GM23338 (cell line): ENCODE data around the gene NSD1. TPM values are rescaled to one million over a fixed set of nuclear protein-coding genes. Genes with fewer than 3 reads are reported as not detected.

Experiments
- ATAC-seq: fragments of 200-7000 bp; cut with Tn5 transposase; 3 replicates; pipeline ENCODE4 v1.9.1; 2020
- DNase-seq: peaks from one replicate; pipeline ENCODE4 v3.0.0-alpha.2; 2015; ENCODE audit warnings: low spot score
- H2AFZ ChIP-seq: fragments of 200-600 bp; sonication (generic); 2 replicates; pipeline ENCODE4 v1.8.0; 2016; ENCODE audit warnings: antibody characterized with exemption, mild to moderate bottlenecking, moderate library complexity
- H3F3A ChIP-seq: fragments of 200-600 bp; sonication (generic); replicated peaks from 2 replicates; pipeline ENCODE4 v1.8.0; 2017; ENCODE audit warnings: antibody characterized with exemption, mixed run types, low read depth
- H3K27ac ChIP-seq: fragments of 200-600 bp; sonication (generic); 2 replicates; pipeline ENCODE4 v1.6.1; 2016; ENCODE audit warnings: low read depth
- H3K27me3 ChIP-seq: fragments of 200-600 bp; sonication (generic); 2 replicates; pipeline ENCODE4 v1.8.0; 2016; ENCODE audit warnings: mild to moderate bottlenecking, mixed run types, moderate library complexity; ENCODE audit not compliant: insufficient read depth
- H3K36me3 ChIP-seq: fragments of 200-600 bp; sonication (generic); 2 replicates; pipeline ENCODE4 v1.8.0; 2016; ENCODE audit warnings: mild to moderate bottlenecking; ENCODE audit not compliant: insufficient read depth
- H3K4me1 ChIP-seq: fragments of 200-600 bp; sonication (generic); 2 replicates; pipeline ENCODE4 v1.8.0; 2016; ENCODE audit warnings: mild to moderate bottlenecking, moderate library complexity; ENCODE audit not compliant: insufficient read depth
- H3K4me2 ChIP-seq: fragments of 200-600 bp; sonication (generic); 2 replicates; pipeline ENCODE4 v1.7.1; 2017; ENCODE audit warnings: mixed run types
- H3K4me3 ChIP-seq: fragments of 200-600 bp; sonication (generic); 2 replicates; pipeline ENCODE4 v1.6.1; 2016; ENCODE audit warnings: mixed run types
- H3K79me2 ChIP-seq: fragments of 200-600 bp; sonication (generic); replicated peaks from 2 replicates; pipeline ENCODE4 v1.8.0; 2017; ENCODE audit warnings: mild to moderate bottlenecking; ENCODE audit not compliant: insufficient read depth
- H3K9me2 ChIP-seq: fragments of 200-600 bp; sonication (generic); 2 replicates; pipeline ENCODE4 v1.8.0; 2017; ENCODE audit not compliant: insufficient read depth
- H4K20me1 ChIP-seq: fragments of 200-600 bp; sonication (generic); replicated peaks from 2 replicates; pipeline ENCODE4 v1.8.0; 2017; ENCODE audit warnings: mild to moderate bottlenecking; ENCODE audit not compliant: insufficient read depth
- H3K27ac Mint-ChIP-seq: 2 replicates; pipeline ENCODE4 v1.8.0; 2020; ENCODE audit warnings: inconsistent platforms, mild to moderate bottlenecking, moderate library complexity, mixed read lengths
- H3K27me3 Mint-ChIP-seq: 3 replicates; pipeline ENCODE4 v1.8.0; 2022; ENCODE audit warnings: low read depth, mild to moderate bottlenecking, moderate library complexity, mixed read lengths, inconsistent platforms; ENCODE audit not compliant: insufficient read depth, poor library complexity
- H3K36me3 Mint-ChIP-seq: 3 replicates; pipeline ENCODE4 v1.8.0; 2021; ENCODE audit warnings: low read depth, mild to moderate bottlenecking, inconsistent platforms, moderate library complexity, mixed read lengths
- H3K4me1 Mint-ChIP-seq: 3 replicates; pipeline ENCODE4 v1.8.0; 2020; ENCODE audit warnings: mild to moderate bottlenecking, inconsistent platforms, mixed read lengths
- H3K4me3 Mint-ChIP-seq: 3 replicates; pipeline ENCODE4 v1.8.0; 2021; ENCODE audit warnings: moderate library complexity, mild to moderate bottlenecking, inconsistent platforms, mixed read lengths
- H3K9me3 Mint-ChIP-seq: 3 replicates; pipeline ENCODE4 v1.8.0; 2020; ENCODE audit warnings: moderate library complexity, mild to moderate bottlenecking, inconsistent platforms, mixed read lengths
- CREB1 ChIP-seq: fragments of 250-450 bp; sonication (Bioruptor Pico); IDR thresholded peaks from 2 replicates; pipeline ENCODE4 v1.5.0; 2020; ENCODE audit warnings: low read depth, mild to moderate bottlenecking, moderate library complexity
- CTCF ChIP-seq, 2 experiments: fragments of 200-600 bp in 1 of 2; sonication (generic) in 1 of 2; conservative IDR thresholded peaks; 2 replicates each; pipeline versions ENCODE4 v1.5.1 to v1.6.1; 2016 to 2017; ENCODE audit warnings: antibody characterized with exemption in 2 of 2, low read depth in 2 of 2, mild to moderate bottlenecking in 2 of 2, moderate library complexity in 1 of 2
- ETS1 ChIP-seq: IDR thresholded peaks from 2 replicates; pipeline ENCODE4 v1.6.1; 2016; ENCODE audit warnings: antibody characterized with exemption
- EZH2 ChIP-seq: fragments of 200-600 bp; sonication (generic); IDR thresholded peaks from one replicate; pipeline ENCODE4 v1.8.0; 2017; ENCODE audit warnings: antibody characterized with exemption, mild to moderate bottlenecking, low read depth; ENCODE audit not compliant: unreplicated experiment
- EZH2phosphoT487 ChIP-seq: fragments of 200-600 bp; sonication (generic); IDR thresholded peaks from one replicate; pipeline ENCODE4 v1.8.1; 2018; ENCODE audit warnings: antibody characterized with exemption; ENCODE audit not compliant: unreplicated experiment
- JUNB ChIP-seq: IDR thresholded peaks from one replicate; pipeline ENCODE4 v1.6.1; 2016; ENCODE audit warnings: antibody characterized with exemption; ENCODE audit not compliant: unreplicated experiment
- NANOG ChIP-seq: IDR thresholded peaks from 2 replicates; pipeline ENCODE4 v1.6.1; 2016; ENCODE audit warnings: antibody characterized with exemption, borderline replicate concordance
- POLR2AphosphoS5 ChIP-seq: IDR thresholded peaks from 2 replicates; pipeline ENCODE4 v1.6.1; 2016; ENCODE audit warnings: antibody characterized with exemption, low read depth
- STAT1 ChIP-seq: IDR thresholded peaks from one replicate; pipeline ENCODE4 v1.6.1; 2016; ENCODE audit warnings: antibody characterized with exemption; ENCODE audit not compliant: unreplicated experiment
- ZNF114 ChIP-seq: fragments of 250-450 bp; sonication (Bioruptor Pico); IDR thresholded peaks from 2 replicates; pipeline ENCODE4 v1.5.0; 2020; ENCODE audit warnings: mild to moderate bottlenecking, moderate library complexity
- ZNF331 ChIP-seq: fragments of 250-450 bp; sonication (Bioruptor Pico); IDR thresholded peaks from 2 replicates; pipeline ENCODE4 v1.5.0; 2020; ENCODE audit warnings: low read depth, mild to moderate bottlenecking, moderate library complexity
- polyA plus RNA-seq: library from polyadenylated mRNA; unstranded; fragments of >200 nt; fragmentation: Nextera tagmentation; extraction: Ambion mirVana; gene quantifications from 2 replicates; pipeline ENCODE4 v1.2.1, GENCODE V29; 2016
- total RNA-seq: library from RNA; depleted of rRNA; stranded (reverse); fragments of >200 nt; shearing (Covaris generic); gene quantifications from 2 replicates; pipeline ENCODE4 v1.2.3, GENCODE V29; 2014

NSD1 gene
- total and polyA plus RNA-seq, 2 experiments from 2014 or later, result 96.4 to 106 TPM

GRCh38 chr5:177261510-177261909 lies 127.9 kb downstream of the NSD1 start:
- 0 out of 2 replicates have a peak, but pooled peaks cover 16% of the 10 kb centered on the region for H3F3A ChIP-seq
- DNase-seq (no peak), ATAC-seq (no peak)
- H3K27ac Mint-ChIP-seq, result no peak overlapping the region
- H3K36me3 ChIP-seq, result peaks cover 60% of the 10 kb centered on the region
- no peaks in the 10 kb centered on the region for H3K27me3 ChIP-seq
- no peaks in the 10 kb centered on the region for H3K9me2 ChIP-seq
- no peak overlapping the region for H3K4me3 ChIP-seq
- 0 out of 2 replicates have a peak, but pooled peaks cover 15% of the 10 kb centered on the region for H3K79me2 ChIP-seq
- no peak overlapping the region for H3K4me3 Mint-ChIP-seq
- H3K9me3 Mint-ChIP-seq, result no peaks in the 10 kb centered on the region
- 0 out of 2 replicates have a peak, but pooled peaks cover 22% of the 10 kb centered on the region for H4K20me1 ChIP-seq
- H3K4me1 Mint-ChIP-seq, result no peaks in the 10 kb centered on the region
- H3K4me1 ChIP-seq, result no peaks in the 10 kb centered on the region
- peaks cover 93% of the 10 kb centered on the region for H3K36me3 Mint-ChIP-seq
- TF ChIP-seq EZH2phosphoT487, result no peak
- no peak for TF ChIP-seq STAT1
- no peak for TF ChIP-seq JUNB
- TF ChIP-seq CREB1, result no peak
- no peak for TF ChIP-seq POLR2AphosphoS5
- no peak for TF ChIP-seq NANOG
- no peak for TF ChIP-seq CTCF (conservative IDR thresholded peaks at IDR 0.05; ENCODE audit: low read depth in 2 of 2)
- TF ChIP-seq EZH2, result no peak
- TF ChIP-seq ETS1, result no peak
- H3K4me2 ChIP-seq, result no peak overlapping the region
- H2AFZ ChIP-seq, result no peak overlapping the region
- peaks cover 12% of the 10 kb centered on the region for H3K27me3 Mint-ChIP-seq
- no peak overlapping the region for H3K27ac ChIP-seq

- DNase-seq (no peak), ATAC-seq (no peak)
- peaks cover 88% of the 10 kb centered on the region for H3K36me3 Mint-ChIP-seq
- 0 out of 2 replicates have a peak, but pooled peaks cover 6% of the 10 kb centered on the region for H3F3A ChIP-seq
- H3K4me1 ChIP-seq, result no peaks in the 10 kb centered on the region
- no peaks in the 10 kb centered on the region for H3K27me3 ChIP-seq
- H3K9me3 Mint-ChIP-seq, result no peaks in the 10 kb centered on the region
- no peaks in the 10 kb centered on the region for H3K4me1 Mint-ChIP-seq
- no peak overlapping the region for H3K4me3 ChIP-seq
- H3K4me2 ChIP-seq, result no peak overlapping the region
- H3K27ac ChIP-seq, result no peak overlapping the region
- no peak overlapping the region for H2AFZ ChIP-seq
- peaks cover 12% of the 10 kb centered on the region for H3K27me3 Mint-ChIP-seq
- H4K20me1 ChIP-seq, result peaks cover 33% of the 10 kb centered on the region
- peaks cover 14% of the 10 kb centered on the region; the same call in 1 of the 2 replicates for H3K79me2 ChIP-seq
- H3K27ac Mint-ChIP-seq, result no peak overlapping the region
- no peak for TF ChIP-seq EZH2
- TF ChIP-seq ZNF114 (CRISPR knock-in tag), result no peak
- no peak for TF ChIP-seq NANOG
- TF ChIP-seq ZNF331 (CRISPR knock-in tag), result no peak
- TF ChIP-seq CREB1, result no peak
- no peak for TF ChIP-seq CTCF (conservative IDR thresholded peaks at IDR 0.05; ENCODE audit: low read depth in 2 of 2)
- no peak overlapping the region for H3K4me3 Mint-ChIP-seq
- H3K9me2 ChIP-seq, result no peaks in the 10 kb centered on the region
- peaks cover 67% of the 10 kb centered on the region for H3K36me3 ChIP-seq
These were observed 130.6 kb downstream of the NSD1 start for GRCh38 chr5:177264178-177264577.
